UCSD-AML1 (cell line): ENCODE results near the gene NEURL4.
A peak's percentile ranks its signal among the peaks of the same experiment; 100 is the strongest.
"Not testable (repeated sequence)": the region's sequence is repeated elsewhere in the genome, so short reads cannot be mapped to it uniquely, and the experiment has no call there.

ENCODE experiments used
- DNase-seq: peaks from one replicate; lab custom pipeline; 2025; ENCODE audit not compliant: unreplicated experiment; lab: John Stamatoyannopoulos, UW

The NEURL4 gene

GRCh38 chr17:7347630-7348477 lies 18.7 kb upstream of the NEURL4 start:
- DNase-seq = no peak

- no peak for DNase-seq
These were observed 17.9 kb upstream of the NEURL4 start for GRCh38 chr17:7346761-7347614.

GRCh38 chr17:7343250-7343649 lies 14.1 kb upstream of the NEURL4 start:
- DNase-seq = no peak

GRCh38 chr17:7341842-7342241 lies 12.7 kb upstream of the NEURL4 start:
- no peak for DNase-seq

- no peak for DNase-seq
These were observed 11.0 kb upstream of the NEURL4 start for GRCh38 chr17:7340179-7340578.

GRCh38 chr17:7337600-7337999 lies 8.5 kb upstream of the NEURL4 start:
- not testable (repeated sequence) for DNase-seq

GRCh38 chr17:7336240-7337175 lies 7.4 kb upstream of the NEURL4 start, which contains the start of gene ACAP1:
ACAP1 (plus strand) TSS chr17:7336529; CDS start chr17:7336735, 206 bp downstream.
- DNase-seq = peak; percentile 87

GRCh38 chr17:7335765-7336164 lies 6.6 kb upstream of the NEURL4 start:
- not testable (repeated sequence) for DNase-seq

- no peak for DNase-seq
These were observed 5.9 kb upstream of the NEURL4 start for GRCh38 chr17:7334938-7335538.

GRCh38 chr17:7332600-7333069 lies 3.5 kb upstream of the NEURL4 start:
- not testable (repeated sequence) for DNase-seq

GRCh38 chr17:7332111-7332510 lies 3.0 kb upstream of the NEURL4 start:
- DNase-seq = no peak

GRCh38 chr17:7330638-7331015 lies 1.5 kb upstream of the NEURL4 start:
- no peak for DNase-seq

GRCh38 chr17:7329997-7330637 lies 982 bp upstream of the NEURL4 start:
- peak; percentile 82 for DNase-seq

- DNase-seq = peak; percentile 98
These were observed 350 bp upstream of the NEURL4 start for GRCh38 chr17:7329374-7329996.

- DNase-seq = no peak
These were observed 1.1 kb downstream of the NEURL4 start for GRCh38 chr17:7328009-7328408.

GRCh38 chr17:7327501-7327900 lies 1.6 kb downstream of the NEURL4 start:
- DNase-seq = no peak

GRCh38 chr17:7327056-7327455 lies 2.1 kb downstream of the NEURL4 start:
- DNase-seq = no peak

GRCh38 chr17:7326186-7326585 lies 2.9 kb downstream of the NEURL4 start:
- no peak for DNase-seq

- no peak for DNase-seq
These were observed 4.1 kb downstream of the NEURL4 start for GRCh38 chr17:7325031-7325528.
